ENCODE measurements around the gene RSPH6A.
"Not testable (repeated sequence)": the region's sequence is repeated elsewhere in the genome, so short reads cannot be mapped to it uniquely, and the experiment has no call there.

The RSPH6A gene

GRCh38 chr19:45800070-45800553 is 15.0 kb downstream of the RSPH6A start:
- peaks cover 4% of the 10 kb centered on the region for H3K4me1 ChIP-seq (ENCODE audit: control insufficient read depth, insufficient read depth, low read length, unreplicated experiment)

GRCh38 chr19:45799541-45799940 is 15.6 kb downstream of the RSPH6A start:
- H3K4me1 ChIP-seq (ENCODE audit: control insufficient read depth, insufficient read depth, low read length, unreplicated experiment); H3K4me3 ChIP-seq (ENCODE audit: low read depth, low read length); H3K27me3 ChIP-seq (ENCODE audit: insufficient read depth, low read length); H2AFZ ChIP-seq (ENCODE audit: low read length, unreplicated experiment); H3K27ac ChIP-seq (ENCODE audit: low read depth, low read length); H3K36me3 ChIP-seq (ENCODE audit: insufficient read depth, low read length); H3K79me2 ChIP-seq (ENCODE audit: control insufficient read depth, insufficient read depth, low read length, unreplicated experiment): not testable (repeated sequence)

More at GRCh38 chr19:45800070-45800553, 15.0 kb downstream of the RSPH6A start:
- no peaks in the 10 kb centered on the region for H3K36me3 ChIP-seq (ENCODE audit: insufficient read depth, low read length)
- H3K27ac ChIP-seq (ENCODE audit: low read depth, low read length): no peak overlapping the region
- no peaks in the 10 kb centered on the region for H3K79me2 ChIP-seq (ENCODE audit: control insufficient read depth, insufficient read depth, low read length, unreplicated experiment)
- no peak overlapping the region for H2AFZ ChIP-seq (ENCODE audit: low read length, unreplicated experiment)
- H3K4me3 ChIP-seq (ENCODE audit: low read depth, low read length): no peak overlapping the region
- H3K27me3 ChIP-seq (ENCODE audit: insufficient read depth, low read length): no peaks in the 10 kb centered on the region

GRCh38 chr19:45798995-45799517 is 16.1 kb downstream of the RSPH6A start:
- Histone ChIP-seq H2AFZ (ENCODE audit: low read length, unreplicated experiment) (no peak overlapping the region), H3K4me1 (ENCODE audit: control insufficient read depth, insufficient read depth, low read length, unreplicated experiment) (peaks cover 4% of the 10 kb centered on the region), H3K79me2 (ENCODE audit: control insufficient read depth, insufficient read depth, low read length, unreplicated experiment) (no peaks in the 10 kb centered on the region), H3K4me3 (ENCODE audit: low read depth, low read length) (no peak overlapping the region), H3K36me3 (ENCODE audit: insufficient read depth, low read length) (no peaks in the 10 kb centered on the region), H3K27ac (ENCODE audit: low read depth, low read length) (no peak overlapping the region), H3K27me3 (ENCODE audit: insufficient read depth, low read length) (no peaks in the 10 kb centered on the region)

- no peak overlapping the region for H3K27ac ChIP-seq (ENCODE audit: low read depth, low read length)
- H3K36me3 ChIP-seq (ENCODE audit: insufficient read depth, low read length): no peaks in the 10 kb centered on the region
- no peaks in the 10 kb centered on the region for H3K27me3 ChIP-seq (ENCODE audit: insufficient read depth, low read length)
- H3K79me2 ChIP-seq (ENCODE audit: control insufficient read depth, insufficient read depth, low read length, unreplicated experiment): peaks cover 19% of the 10 kb centered on the region
- no peak overlapping the region for H2AFZ ChIP-seq (ENCODE audit: low read length, unreplicated experiment)
- peaks cover 6% of the 10 kb centered on the region for H3K4me1 ChIP-seq (ENCODE audit: control insufficient read depth, insufficient read depth, low read length, unreplicated experiment)
- H3K4me3 ChIP-seq (ENCODE audit: low read depth, low read length): no peak overlapping the region
Observed at GRCh38 chr19:45794627-45795026, 20.5 kb downstream of the RSPH6A start.

- no peak overlapping the region for H2AFZ ChIP-seq (ENCODE audit: low read length, unreplicated experiment)
- no peaks in the 10 kb centered on the region for H3K27me3 ChIP-seq (ENCODE audit: insufficient read depth, low read length)
- H3K36me3 ChIP-seq (ENCODE audit: insufficient read depth, low read length): peaks cover 3% of the 10 kb centered on the region; the same call in 1 of the 2 replicates
Observed at GRCh38 chr19:45793876-45794275, 21.2 kb downstream of the RSPH6A start.

GRCh38 chr19:45793178-45793564 is 21.9 kb downstream of the RSPH6A start:
- no peak overlapping the region for H2AFZ ChIP-seq (ENCODE audit: low read length, unreplicated experiment)
- H3K4me1 ChIP-seq (ENCODE audit: control insufficient read depth, insufficient read depth, low read length, unreplicated experiment): peaks cover 6% of the 10 kb centered on the region
- H3K79me2 ChIP-seq (ENCODE audit: control insufficient read depth, insufficient read depth, low read length, unreplicated experiment): peaks cover 19% of the 10 kb centered on the region
- peak overlapping the region; percentile 51 for H3K27ac ChIP-seq (ENCODE audit: low read depth, low read length)
- H3K36me3 ChIP-seq (ENCODE audit: insufficient read depth, low read length): peaks cover 3% of the 10 kb centered on the region; the same call in 1 of the 2 replicates
- peak overlapping the region; percentile 78; the same call in 1 of the 2 replicates for H3K4me3 ChIP-seq (ENCODE audit: low read depth, low read length)
- no peaks in the 10 kb centered on the region for H3K27me3 ChIP-seq (ENCODE audit: insufficient read depth, low read length)

More at GRCh38 chr19:45793876-45794275, 21.2 kb downstream of the RSPH6A start:
- Histone ChIP-seq H3K79me2 (ENCODE audit: control insufficient read depth, insufficient read depth, low read length, unreplicated experiment) (peaks cover 19% of the 10 kb centered on the region), H3K4me3 (ENCODE audit: low read depth, low read length) (no peak overlapping the region), H3K27ac (ENCODE audit: low read depth, low read length) (no peak overlapping the region), H3K4me1 (ENCODE audit: control insufficient read depth, insufficient read depth, low read length, unreplicated experiment) (peaks cover 6% of the 10 kb centered on the region)

GRCh38 chr19:45792470-45793177 is 22.5 kb downstream of the RSPH6A start, which contains the start of gene DMWD:
TSS of gene DMWD (minus strand) at chr19:45792845. CDS start at chr19:45792756, 89 bp downstream.
- Histone ChIP-seq H3K27me3 (ENCODE audit: insufficient read depth, low read length) (no peaks in the 10 kb centered on the region), H2AFZ (ENCODE audit: low read length, unreplicated experiment) (no peak within 1 kb of the TSS), H3K79me2 (ENCODE audit: control insufficient read depth, insufficient read depth, low read length, unreplicated experiment) (peaks cover 19% of the 10 kb centered on the region), H3K36me3 (ENCODE audit: insufficient read depth, low read length) (peaks cover 3% of the 10 kb centered on the region; the same call in 1 of the 2 replicates), H3K4me1 (ENCODE audit: control insufficient read depth, insufficient read depth, low read length, unreplicated experiment) (peaks cover 6% of the 10 kb centered on the region), H3K4me3 (ENCODE audit: low read depth, low read length) (peak within 1 kb of the TSS; percentile 78), H3K27ac (ENCODE audit: low read depth, low read length) (peak within 1 kb of the TSS; percentile 59)

GRCh38 chr19:45791744-45792469 is 23.2 kb downstream of the RSPH6A start:
- H3K4me1 ChIP-seq (ENCODE audit: control insufficient read depth, insufficient read depth, low read length, unreplicated experiment): peaks cover 6% of the 10 kb centered on the region
- H3K27ac ChIP-seq (ENCODE audit: low read depth, low read length): peak overlapping the region; percentile 59; the same call in 1 of the 2 replicates
- H3K27me3 ChIP-seq (ENCODE audit: insufficient read depth, low read length): no peaks in the 10 kb centered on the region
- peak overlapping the region; percentile 78 for H3K4me3 ChIP-seq (ENCODE audit: low read depth, low read length)
- no peak overlapping the region for H2AFZ ChIP-seq (ENCODE audit: low read length, unreplicated experiment)
- peaks cover 19% of the 10 kb centered on the region for H3K79me2 ChIP-seq (ENCODE audit: control insufficient read depth, insufficient read depth, low read length, unreplicated experiment)
- H3K36me3 ChIP-seq (ENCODE audit: insufficient read depth, low read length): peaks cover 3% of the 10 kb centered on the region; the same call in 1 of the 2 replicates

- no peak overlapping the region for H3K27ac ChIP-seq (ENCODE audit: low read depth, low read length)
- H3K4me1 ChIP-seq (ENCODE audit: control insufficient read depth, insufficient read depth, low read length, unreplicated experiment): peaks cover 6% of the 10 kb centered on the region
- peaks cover 19% of the 10 kb centered on the region for H3K79me2 ChIP-seq (ENCODE audit: control insufficient read depth, insufficient read depth, low read length, unreplicated experiment)
- H3K4me3 ChIP-seq (ENCODE audit: low read depth, low read length): peak overlapping the region; percentile 78
- H3K27me3 ChIP-seq (ENCODE audit: insufficient read depth, low read length): no peaks in the 10 kb centered on the region
- no peak overlapping the region for H2AFZ ChIP-seq (ENCODE audit: low read length, unreplicated experiment)
- peaks cover 3% of the 10 kb centered on the region; the same call in 1 of the 2 replicates for H3K36me3 ChIP-seq (ENCODE audit: insufficient read depth, low read length)
Observed at GRCh38 chr19:45790942-45791341, 24.2 kb downstream of the RSPH6A start.

- peaks cover 19% of the 10 kb centered on the region for H3K79me2 ChIP-seq (ENCODE audit: control insufficient read depth, insufficient read depth, low read length, unreplicated experiment)
- no peaks in the 10 kb centered on the region for H3K27me3 ChIP-seq (ENCODE audit: insufficient read depth, low read length)
- H2AFZ ChIP-seq (ENCODE audit: low read length, unreplicated experiment): no peak overlapping the region
- peaks cover 6% of the 10 kb centered on the region for H3K4me1 ChIP-seq (ENCODE audit: control insufficient read depth, insufficient read depth, low read length, unreplicated experiment)
- peaks cover 3% of the 10 kb centered on the region; the same call in 1 of the 2 replicates for H3K36me3 ChIP-seq (ENCODE audit: insufficient read depth, low read length)
- H3K4me3 ChIP-seq (ENCODE audit: low read depth, low read length): no peak overlapping the region
- no peak overlapping the region for H3K27ac ChIP-seq (ENCODE audit: low read depth, low read length)
Observed at GRCh38 chr19:45789035-45789786, 25.9 kb downstream of the RSPH6A start.

Data from ACC112 (cell line).